ENCODE data around the gene JAZF1.

JAZF1 gene

GRCh38 chr7:28008171-28008570 lies 172.4 kb downstream of the JAZF1 start:
- no peak for DNase-seq (ENCODE audit: low read depth)

GRCh38 chr7:28006491-28006890 lies 174.1 kb downstream of the JAZF1 start:
- DNase-seq (ENCODE audit: low read depth) = no peak

- DNase-seq (ENCODE audit: low read depth) = no peak
Observed at GRCh38 chr7:28005847-28006231, 174.8 kb downstream of the JAZF1 start.

- no peak for DNase-seq (ENCODE audit: low read depth)
Observed at GRCh38 chr7:28005075-28005846, 175.3 kb downstream of the JAZF1 start.

GRCh38 chr7:28003408-28003807 lies 177.2 kb downstream of the JAZF1 start:
- DNase-seq (ENCODE audit: low read depth) = no peak

GRCh38 chr7:28002638-28003037 lies 178.0 kb downstream of the JAZF1 start:
- DNase-seq (ENCODE audit: low read depth) = no peak

- DNase-seq (ENCODE audit: low read depth) = no peak
Observed at GRCh38 chr7:28001896-28002295, 178.7 kb downstream of the JAZF1 start.

- DNase-seq (ENCODE audit: low read depth) = no peak
Observed at GRCh38 chr7:27999829-28000228, 180.8 kb downstream of the JAZF1 start.

GRCh38 chr7:27998382-27998781 lies 182.2 kb downstream of the JAZF1 start:
- no peak for DNase-seq (ENCODE audit: low read depth)

GRCh38 chr7:27997188-27997707 lies 183.3 kb downstream of the JAZF1 start:
- no peak for DNase-seq (ENCODE audit: low read depth)

- no peak for DNase-seq (ENCODE audit: low read depth)
Observed at GRCh38 chr7:27996141-27996540, 184.5 kb downstream of the JAZF1 start.

GRCh38 chr7:27995228-27995627 lies 185.4 kb downstream of the JAZF1 start:
- no peak for DNase-seq (ENCODE audit: low read depth)

GRCh38 chr7:27994639-27995038 lies 186.0 kb downstream of the JAZF1 start:
- DNase-seq (ENCODE audit: low read depth) = no peak

GRCh38 chr7:27992755-27993493 lies 187.7 kb downstream of the JAZF1 start:
- no peak for DNase-seq (ENCODE audit: low read depth)

- DNase-seq (ENCODE audit: low read depth) = no peak
Observed at GRCh38 chr7:27992097-27992496, 188.5 kb downstream of the JAZF1 start.

GRCh38 chr7:27991006-27991528 lies 189.5 kb downstream of the JAZF1 start:
- DNase-seq (ENCODE audit: low read depth) = no peak

GRCh38 chr7:27976531-27976930 lies 204.1 kb downstream of the JAZF1 start:
- no peak for DNase-seq (ENCODE audit: low read depth)

GRCh38 chr7:27973625-27974024 lies 207.0 kb downstream of the JAZF1 start:
- no peak for DNase-seq (ENCODE audit: low read depth)

GRCh38 chr7:27972276-27972675 lies 208.3 kb downstream of the JAZF1 start:
- DNase-seq (ENCODE audit: low read depth) = no peak

- no peak for DNase-seq (ENCODE audit: low read depth)
Observed at GRCh38 chr7:27971171-27971812, 209.3 kb downstream of the JAZF1 start.

GRCh38 chr7:27970350-27970749 lies 210.2 kb downstream of the JAZF1 start:
- no peak for DNase-seq (ENCODE audit: low read depth)

GRCh38 chr7:27969346-27969745 lies 211.2 kb downstream of the JAZF1 start:
- DNase-seq (ENCODE audit: low read depth) = no peak

- no peak for DNase-seq (ENCODE audit: low read depth)
Observed at GRCh38 chr7:27967639-27968038, 213.0 kb downstream of the JAZF1 start.

Data from stimulated activated CD8-positive, alpha-beta memory T cell treated with anti-CD3 and anti-CD28 coated beads, Interleukin-12 subunit alpha, Interleukin-12 subunit beta, amount 100 ng/mL, for 1 hour (primary cell).